Stimulated activated naive CD4-positive, alpha-beta T cell treated with Interleukin-2 at 50 U/mL for 16 hours (primary cell): ENCODE data around the gene PRR7.

ENCODE experiments used
- DNase-seq: peaks from one replicate; lab custom pipeline; 2025; lab: John Stamatoyannopoulos, UW

PRR7 gene

GRCh38 chr5:177435847-177436536, 10.6 kb upstream of the PRR7 start:
- DNase-seq = no peak

DNA sequence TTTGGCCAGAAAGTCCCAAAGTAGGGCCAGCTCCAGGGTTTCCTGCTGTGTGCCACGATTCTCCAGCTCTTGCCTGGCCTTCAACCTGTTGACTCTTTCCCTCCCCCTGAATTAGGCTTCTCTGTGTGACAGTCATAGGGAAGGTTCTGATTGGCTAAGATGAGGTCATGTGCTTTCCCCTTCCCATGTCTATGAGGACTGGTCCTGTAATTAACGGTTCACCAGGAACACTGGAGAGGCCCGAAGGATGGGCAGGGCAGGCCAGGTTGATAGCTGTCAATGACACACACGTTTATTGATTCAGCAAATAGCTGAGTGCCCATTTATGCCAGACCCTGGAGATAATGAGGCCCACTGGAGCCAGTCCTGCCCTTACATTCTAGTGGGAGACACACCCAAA, 9.0 kb upstream of the PRR7 start:
- DNase-seq = no peak

GRCh38 chr5:177438468-177438867, 8.1 kb upstream of the PRR7 start:
- no peak for DNase-seq

DNA sequence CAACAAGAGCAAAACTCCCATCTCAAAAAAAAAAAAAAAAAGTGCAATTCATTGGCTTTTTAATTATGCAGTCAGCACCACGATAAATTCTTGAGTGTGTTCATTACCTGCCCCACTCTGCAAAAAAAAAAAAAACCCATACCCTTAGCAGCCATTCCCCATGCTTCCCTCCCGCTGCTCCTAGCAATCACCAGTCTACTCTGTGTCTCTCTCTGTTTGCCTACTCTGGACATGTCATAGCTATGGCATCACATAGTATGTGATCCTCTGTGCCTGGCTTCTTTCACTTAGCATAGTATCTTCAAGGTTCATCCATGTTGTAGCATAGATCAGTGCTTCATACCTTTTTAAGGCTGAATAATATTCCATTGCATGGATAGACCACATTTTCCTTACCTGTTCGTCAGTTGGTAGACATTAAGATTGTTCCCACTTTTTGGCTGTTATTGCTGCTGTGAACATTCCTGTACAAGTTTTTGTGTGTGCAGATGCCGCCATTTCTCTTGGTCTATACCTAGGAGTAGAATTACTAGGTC, 7.0 kb upstream of the PRR7 start:
- DNase-seq = no peak

DNA sequence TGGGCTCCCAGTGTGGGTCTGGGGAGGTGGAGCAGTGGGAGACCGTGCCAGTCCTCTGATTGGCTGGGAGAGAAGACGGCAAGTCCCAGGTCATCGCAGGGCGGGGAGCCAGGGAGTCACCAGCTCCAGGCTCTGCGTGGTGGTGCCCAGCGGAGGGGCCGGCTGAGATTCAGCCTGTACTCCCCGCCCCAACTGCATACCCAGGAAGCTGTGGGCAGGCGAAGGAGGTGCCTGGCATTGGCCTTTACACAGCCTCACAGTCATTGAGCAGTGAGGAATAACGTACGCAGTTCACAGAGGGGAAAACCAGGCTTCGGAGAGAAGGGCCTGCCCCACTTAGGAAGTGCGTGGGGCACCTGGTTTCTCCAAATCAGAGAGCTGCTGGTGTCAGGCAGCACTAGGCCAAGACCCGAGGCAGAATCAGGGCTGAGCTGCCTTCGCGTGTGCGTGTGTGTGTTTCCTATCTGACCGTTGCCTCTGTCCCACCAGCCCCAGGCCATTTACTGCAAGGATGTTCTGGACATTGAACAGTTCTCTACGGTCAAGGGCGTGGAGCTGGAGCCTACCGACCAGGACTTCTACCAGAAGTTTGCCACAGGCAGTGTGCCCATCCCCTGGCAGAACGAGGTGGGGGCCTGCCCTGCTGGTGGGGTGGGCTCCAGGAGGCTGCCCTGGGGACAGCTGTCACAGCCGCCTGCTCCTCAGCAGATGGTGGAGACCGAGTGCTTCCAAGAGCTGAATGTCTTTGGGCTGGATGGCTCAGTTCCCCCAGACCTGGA, 6.2 kb upstream of the PRR7 start:
- DNase-seq = peak; percentile 66

- DNase-seq = no peak
These were observed 5.4 kb upstream of the PRR7 start for GRCh38 chr5:177440990-177441780.

DNA sequence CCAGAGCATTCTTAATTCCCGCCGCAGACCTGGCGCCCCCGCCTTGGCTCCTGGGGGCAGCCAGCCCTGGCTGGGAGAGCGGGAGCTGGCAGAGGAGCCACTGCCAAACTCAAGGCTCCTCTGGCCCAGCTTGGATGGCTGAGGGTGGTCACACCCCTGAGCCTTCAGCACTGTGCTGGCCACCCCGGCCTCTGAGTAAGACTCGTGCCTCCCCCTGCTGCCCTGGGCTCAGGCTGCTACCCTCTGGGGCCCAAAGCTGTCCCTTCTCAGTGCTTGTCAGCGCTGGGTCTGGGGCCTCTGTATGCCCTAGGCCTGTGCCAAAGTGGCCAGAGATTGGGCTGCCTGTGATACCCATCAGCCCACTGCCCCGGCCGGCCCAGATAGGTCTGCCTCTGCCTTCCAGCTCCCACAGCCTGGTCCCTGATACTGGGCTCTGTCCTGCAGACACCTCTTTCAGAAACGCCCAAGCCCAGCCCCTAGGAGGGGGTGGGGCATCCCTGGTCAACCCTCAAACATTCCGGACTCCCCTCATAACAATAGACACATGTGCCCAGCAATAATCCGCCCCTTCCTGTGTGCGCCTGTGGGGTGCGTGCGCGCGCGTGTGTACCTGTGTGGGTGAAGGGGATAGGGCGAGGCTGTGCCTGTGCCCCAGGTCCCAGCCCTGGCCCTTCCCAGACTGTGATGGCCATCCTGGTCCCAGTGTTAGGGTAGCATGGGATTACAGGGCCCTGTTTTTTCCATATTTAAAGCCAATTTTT, 4.4 kb upstream of the PRR7 start:
- no peak for DNase-seq

DNA sequence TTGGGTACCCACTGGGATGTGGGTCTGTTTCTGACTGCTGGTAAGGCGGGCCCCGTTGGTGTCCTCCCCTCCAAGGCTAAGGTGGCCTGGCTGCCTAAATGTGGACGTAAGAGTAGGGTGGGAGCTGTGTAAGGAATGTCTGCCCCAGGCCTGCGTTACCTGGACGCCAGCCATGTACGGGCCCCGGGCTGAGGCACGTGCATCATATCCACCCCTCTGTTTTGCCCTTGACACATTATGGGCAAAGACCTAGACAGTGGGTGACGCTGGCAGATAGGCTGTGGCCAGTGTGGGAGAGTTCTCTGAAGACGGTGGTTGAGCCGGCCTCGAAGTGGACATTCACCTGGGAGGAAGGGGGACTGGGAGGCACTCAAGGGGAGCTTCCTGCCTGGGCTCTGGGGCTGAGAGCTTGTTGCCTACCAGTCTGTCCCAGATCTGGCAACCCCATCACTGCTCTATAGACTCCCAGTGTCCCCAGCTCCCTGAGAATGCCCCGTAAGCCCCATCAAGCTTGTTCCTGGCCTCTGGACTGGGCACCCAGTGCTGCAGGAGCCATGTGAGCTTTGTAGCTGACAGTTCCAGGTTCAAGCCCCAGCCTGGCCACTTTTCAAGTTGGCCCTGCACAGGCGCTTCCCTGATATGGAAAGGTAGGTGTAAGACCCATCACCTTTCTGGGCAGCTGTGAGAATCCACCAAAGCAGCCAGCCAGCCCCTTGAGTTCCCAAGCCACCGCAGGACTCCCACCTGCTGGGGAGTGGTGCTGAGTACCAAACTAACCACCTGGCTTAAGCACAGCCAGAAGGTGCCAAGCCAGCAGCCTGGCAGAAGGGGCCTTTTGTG, 3.2 kb upstream of the PRR7 start:
- no peak for DNase-seq

DNA sequence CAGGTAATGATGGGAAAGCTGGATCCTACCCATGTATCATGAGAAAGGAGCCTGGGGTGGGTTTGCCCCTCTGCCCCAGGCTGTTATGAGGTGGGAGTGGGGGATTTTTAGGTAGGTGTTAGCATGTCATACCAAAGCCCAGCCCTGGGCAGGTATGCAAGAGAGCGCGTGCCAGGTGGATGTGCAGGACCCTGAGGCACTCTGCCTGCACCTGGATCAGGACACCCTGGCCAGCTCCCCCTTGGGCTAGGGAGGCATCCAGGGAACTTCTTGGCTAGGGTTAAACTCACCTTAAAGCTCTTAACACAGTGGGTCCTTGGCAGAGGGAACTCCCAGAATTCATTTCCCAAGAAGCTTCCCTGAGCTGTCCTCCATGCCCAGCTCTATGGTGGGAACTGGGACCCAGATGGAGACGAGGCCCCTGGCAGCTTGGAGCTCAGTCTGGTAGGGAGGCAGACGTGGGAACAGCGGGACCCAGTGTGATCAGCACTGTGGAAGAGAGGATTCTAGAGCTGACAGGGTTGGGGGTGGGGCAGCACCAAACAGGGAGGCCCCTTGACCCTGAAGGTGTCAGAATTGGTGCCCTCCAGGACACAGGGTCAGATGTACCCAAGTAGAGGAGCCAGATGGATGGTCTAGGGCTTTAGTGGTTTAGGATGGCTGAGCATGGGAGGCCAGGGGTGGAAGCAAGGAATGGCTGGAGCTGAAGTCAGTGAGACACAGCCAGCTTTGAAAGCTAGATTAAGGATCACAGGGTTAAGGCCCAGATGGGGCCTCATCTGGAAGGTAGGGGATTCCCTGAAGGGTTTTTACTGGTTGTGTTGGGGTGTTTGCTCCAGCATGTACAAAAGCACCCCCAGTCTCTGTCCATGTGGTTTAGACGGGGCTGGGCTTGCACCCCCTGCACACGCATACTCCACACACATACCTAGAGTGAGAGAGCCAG, 2.2 kb upstream of the PRR7 start:
- no peak for DNase-seq

DNA sequence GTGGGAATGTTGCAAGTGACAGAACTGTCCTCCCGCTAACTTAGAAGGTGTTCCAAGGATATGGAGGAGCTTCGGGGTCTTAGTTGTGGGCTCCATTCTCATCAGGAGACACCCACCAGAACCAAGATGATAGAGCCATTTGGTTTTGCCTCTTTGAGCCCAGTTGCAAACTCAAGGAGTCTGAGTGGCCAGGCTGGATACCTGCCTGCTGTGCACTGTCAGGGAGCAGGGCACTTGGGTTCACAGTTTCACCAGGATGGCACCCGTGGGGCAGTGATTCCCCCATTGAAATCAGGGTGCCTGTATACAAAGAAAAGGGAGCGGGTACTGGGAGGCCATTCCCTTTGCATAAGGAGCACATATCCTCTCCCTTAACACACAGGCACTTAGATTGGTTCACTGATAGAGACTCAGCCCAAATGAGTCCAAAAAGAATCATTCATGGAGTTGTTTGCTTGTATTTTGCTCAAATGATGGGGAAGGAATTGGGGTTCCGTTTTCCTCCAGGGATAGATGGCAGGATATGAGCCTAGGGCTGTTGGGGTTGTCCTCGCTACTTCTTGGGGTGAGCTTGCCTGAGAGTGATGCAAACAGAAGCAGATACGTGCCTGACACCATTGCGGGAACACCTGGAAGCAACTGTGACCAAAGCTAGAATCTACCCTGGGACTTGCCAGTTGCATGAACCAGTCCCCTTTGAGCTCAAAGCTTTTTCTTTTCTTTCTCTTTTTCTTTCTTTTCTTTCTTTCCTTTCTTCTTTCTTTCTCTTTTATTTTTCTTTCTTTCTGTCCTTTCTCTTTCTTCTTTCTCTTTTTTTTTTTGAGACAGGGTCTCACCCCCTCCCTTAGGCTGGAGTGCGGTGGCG, 1.3 kb upstream of the PRR7 start:
- DNase-seq = no peak

DNA sequence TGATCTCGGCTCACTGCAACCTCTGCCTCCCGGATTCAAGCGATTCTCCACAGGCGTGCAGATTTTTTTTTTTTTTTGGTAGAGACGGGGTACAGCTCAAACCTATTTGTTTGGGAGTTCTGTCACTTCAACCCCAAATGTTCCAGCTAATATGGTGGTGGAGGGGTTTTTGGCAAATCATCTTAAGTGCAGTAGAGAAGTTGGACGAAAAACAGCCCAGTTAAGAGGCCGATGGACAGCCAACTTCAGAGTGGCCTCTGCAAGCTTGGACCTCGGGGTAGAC, 756 bp upstream of the PRR7 start:
- no peak for DNase-seq

DNA sequence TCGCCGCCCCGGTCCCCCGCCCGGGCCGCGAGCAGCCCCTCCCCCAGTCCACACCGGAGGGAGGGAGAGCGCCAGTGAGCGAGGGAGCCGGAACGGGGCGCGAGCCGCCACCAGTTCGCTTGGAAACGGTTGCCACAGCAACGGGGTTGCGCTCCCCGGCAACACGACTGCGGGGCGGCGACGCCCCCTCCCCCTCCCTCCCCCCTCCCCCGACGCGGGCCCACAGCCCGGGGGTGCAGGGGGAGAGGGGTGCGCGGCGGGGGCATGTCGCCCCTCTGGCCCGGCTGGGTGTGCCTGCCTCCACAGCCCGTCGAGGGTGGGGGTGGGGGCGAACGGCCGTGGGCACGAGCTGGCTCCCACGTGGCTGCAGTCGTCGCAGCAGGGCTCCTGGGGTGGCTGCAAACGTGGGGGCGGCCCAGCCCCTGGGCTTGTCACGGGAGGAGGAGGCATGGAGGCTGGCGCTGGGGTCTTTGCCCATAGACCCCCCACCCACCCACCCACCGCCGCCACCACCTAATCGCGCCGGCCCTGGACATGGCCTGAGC, 524 bp downstream of the PRR7 start:
- DNase-seq = peak; percentile 59

- no peak for DNase-seq
These were observed 1.1 kb downstream of the PRR7 start for GRCh38 chr5:177447611-177448243.

DNA sequence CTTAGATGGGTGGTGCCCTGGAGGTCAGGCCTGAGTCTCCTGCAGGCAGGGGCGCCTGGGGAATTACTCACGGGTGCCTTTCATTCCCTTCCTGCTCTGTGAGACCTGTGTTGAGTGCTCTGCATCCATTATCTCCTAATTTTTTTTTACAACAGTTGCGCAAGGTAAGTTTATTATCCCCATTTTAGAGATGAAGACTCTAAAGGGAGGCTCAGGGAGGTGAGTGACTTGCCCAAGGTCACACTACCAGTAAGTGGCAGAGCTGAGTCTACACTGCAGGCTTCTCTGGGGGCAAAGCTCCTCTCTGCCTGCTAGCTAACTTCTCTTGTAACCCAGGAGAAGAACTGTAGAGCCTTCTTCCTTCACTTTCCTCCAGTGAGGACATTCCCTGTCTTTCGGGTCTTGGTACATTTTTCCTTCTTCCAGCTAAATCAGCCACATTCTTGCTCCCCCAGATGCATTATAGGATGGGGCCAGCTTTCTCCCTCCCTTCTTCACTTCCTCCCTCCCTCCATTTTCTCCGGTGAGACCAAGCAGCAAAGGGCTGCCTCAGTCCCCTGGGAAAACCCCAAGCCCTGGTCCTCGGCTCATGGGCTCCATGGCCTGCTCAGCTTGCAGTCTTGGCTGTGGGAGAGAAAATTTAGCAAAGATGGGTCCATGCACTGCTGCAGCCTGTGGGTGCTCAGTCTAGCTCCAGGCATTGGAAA, 1.8 kb downstream of the PRR7 start:
- no peak for DNase-seq

- no peak for DNase-seq
These were observed 2.8 kb downstream of the PRR7 start for GRCh38 chr5:177449140-177450061.

GRCh38 chr5:177450667-177451424, 4.2 kb downstream of the PRR7 start:
- no peak for DNase-seq
